Activated CD8-positive, alpha-beta memory T cell treated with anti-CD3 and anti-CD28 coated beads for 36 hours (primary cell): ENCODE data around the gene ACTRT2. TPM values are rescaled to one million over a fixed set of nuclear protein-coding genes. Genes with fewer than 3 reads are reported as not detected.

Experiments used
- CTCF ChIA-PET: fragments of 350-600 bp; sonication (Branson Sonifier 250); formaldehyde crosslinking; loops from one replicate; lab custom pipeline; 2021; ENCODE audit warnings: antibody characterized with exemption; lab: Charles Lee
- POLR2A ChIA-PET: fragments of 350-600 bp; sonication (Branson Sonifier 250); formaldehyde crosslinking; loops from one replicate; lab custom pipeline; 2021; ENCODE audit warnings: antibody characterized with exemption; lab: Charles Lee
- total RNA-seq, 2 experiments: library from RNA; stranded (reverse); gene quantifications; one replicate each; pipeline ENCODE4 v1.2.3, GENCODE V29; 2021

Gene ACTRT2
- total RNA-seq, 2 experiments from 2014 or later = not detected

- POLR2A ChIA-PET = no interaction called here
- CTCF ChIA-PET = no interaction called here
Measured at GRCh38 chr1:2982615-2983318, 38.5 kb upstream of the ACTRT2 start.

- CTCF ChIA-PET = no interaction called here
Measured at GRCh38 chr1:2983319-2983705, 38.0 kb upstream of the ACTRT2 start.

GRCh38 chr1:2983706-2984398 lies 37.4 kb upstream of the ACTRT2 start:
- ChIA-PET CTCF (no interaction called here), POLR2A (no interaction called here)

More at GRCh38 chr1:2983319-2983705, 38.0 kb upstream of the ACTRT2 start:
- POLR2A ChIA-PET = no interaction called here

GRCh38 chr1:2984399-2985061 lies 36.7 kb upstream of the ACTRT2 start:
- POLR2A ChIA-PET = no interaction called here
- CTCF ChIA-PET = no interaction called here

GRCh38 chr1:2985067-2985561 lies 36.2 kb upstream of the ACTRT2 start:
- ChIA-PET POLR2A (no interaction called here), CTCF (no interaction called here)

GRCh38 chr1:2985694-2986548 lies 35.3 kb upstream of the ACTRT2 start:
- ChIA-PET CTCF (no interaction called here), POLR2A (no interaction called here)

- ChIA-PET CTCF (no interaction called here), POLR2A (no interaction called here)
Measured at GRCh38 chr1:2986549-2987305, 34.5 kb upstream of the ACTRT2 start.

- ChIA-PET CTCF (no interaction called here), POLR2A (no interaction called here)
Measured at GRCh38 chr1:2987773-2988172, 33.5 kb upstream of the ACTRT2 start.

- POLR2A ChIA-PET = no interaction called here
Measured at GRCh38 chr1:2988256-2988655, 33.0 kb upstream of the ACTRT2 start.

GRCh38 chr1:2989185-2989584 lies 32.1 kb upstream of the ACTRT2 start:
- CTCF ChIA-PET = no interaction called here
- POLR2A ChIA-PET = no interaction called here

More at GRCh38 chr1:2988256-2988655, 33.0 kb upstream of the ACTRT2 start:
- CTCF ChIA-PET = no interaction called here

- POLR2A ChIA-PET = no interaction called here
- CTCF ChIA-PET = no interaction called here
Measured at GRCh38 chr1:2989976-2990375, 31.3 kb upstream of the ACTRT2 start.

- CTCF ChIA-PET = no interaction called here
- POLR2A ChIA-PET = no interaction called here
Measured at GRCh38 chr1:2990376-2991115, 30.7 kb upstream of the ACTRT2 start.

GRCh38 chr1:2991753-2992495 lies 29.3 kb upstream of the ACTRT2 start:
- ChIA-PET POLR2A (no interaction called here), CTCF (no interaction called here)

GRCh38 chr1:2998503-2999100 lies 22.7 kb upstream of the ACTRT2 start:
- POLR2A ChIA-PET = no interaction called here
- CTCF ChIA-PET = no interaction called here

- POLR2A ChIA-PET = no interaction called here
- CTCF ChIA-PET = no interaction called here
Measured at GRCh38 chr1:2999138-2999537, 22.1 kb upstream of the ACTRT2 start.

- CTCF ChIA-PET = no interaction called here
- POLR2A ChIA-PET = no interaction called here
Measured at GRCh38 chr1:2999571-2999970, 21.7 kb upstream of the ACTRT2 start.

GRCh38 chr1:3000214-3000613 lies 21.1 kb upstream of the ACTRT2 start:
- CTCF ChIA-PET = no interaction called here
- POLR2A ChIA-PET = no interaction called here
